Measurements from ENCODE around the gene SKIL.

The SKIL gene

DNA sequence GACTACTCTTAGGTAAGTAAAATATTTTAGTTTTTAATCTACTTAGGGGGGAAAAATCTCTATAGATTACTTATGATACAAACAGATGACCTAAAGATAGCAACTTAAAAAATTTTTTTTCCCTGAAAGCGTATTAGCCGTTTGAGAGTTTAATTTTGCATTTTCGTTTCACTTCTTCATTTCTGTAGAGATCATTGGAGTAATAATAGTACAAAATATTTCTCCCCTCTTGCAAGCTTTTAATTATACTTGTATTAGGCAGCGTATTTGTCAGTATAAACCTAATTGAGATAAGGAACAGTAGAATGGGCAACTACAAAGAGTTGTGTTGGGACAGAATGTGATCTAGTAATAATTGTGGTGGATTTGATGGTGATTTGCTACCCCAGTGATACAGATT is 10.3 kb downstream of the SKIL start:
- in situ Hi-C loops (cut with MboI; ENCODE audit: low sequenced_read_pairs, unreplicated experiment) = no loop called here
- DNase-seq (ENCODE audit: low spot score) = no peak
- TF ChIP-seq, protein P1, sequence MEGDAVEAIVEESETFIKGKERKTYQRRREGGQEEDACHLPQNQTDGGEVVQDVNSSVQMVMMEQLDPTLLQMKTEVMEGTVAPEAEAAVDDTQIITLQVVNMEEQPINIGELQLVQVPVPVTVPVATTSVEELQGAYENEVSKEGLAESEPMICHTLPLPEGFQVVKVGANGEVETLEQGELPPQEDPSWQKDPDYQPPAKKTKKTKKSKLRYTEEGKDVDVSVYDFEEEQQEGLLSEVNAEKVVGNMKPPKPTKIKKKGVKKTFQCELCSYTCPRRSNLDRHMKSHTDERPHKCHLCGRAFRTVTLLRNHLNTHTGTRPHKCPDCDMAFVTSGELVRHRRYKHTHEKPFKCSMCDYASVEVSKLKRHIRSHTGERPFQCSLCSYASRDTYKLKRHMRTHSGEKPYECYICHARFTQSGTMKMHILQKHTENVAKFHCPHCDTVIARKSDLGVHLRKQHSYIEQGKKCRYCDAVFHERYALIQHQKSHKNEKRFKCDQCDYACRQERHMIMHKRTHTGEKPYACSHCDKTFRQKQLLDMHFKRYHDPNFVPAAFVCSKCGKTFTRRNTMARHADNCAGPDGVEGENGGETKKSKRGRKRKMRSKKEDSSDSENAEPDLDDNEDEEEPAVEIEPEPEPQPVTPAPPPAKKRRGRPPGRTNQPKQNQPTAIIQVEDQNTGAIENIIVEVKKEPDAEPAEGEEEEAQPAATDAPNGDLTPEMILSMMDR (IDR thresholded peaks at IDR 0.05; ENCODE audit: borderline replicate concordance, control extremely low read depth, extremely low read depth, insufficient read depth, missing control alignments) = no peak

GRCh38 chr3:170368921-170369320 is 11.4 kb downstream of the SKIL start:
- TF ChIP-seq, protein P1 (IDR thresholded peaks at IDR 0.05; ENCODE audit: borderline replicate concordance, control extremely low read depth, extremely low read depth, insufficient read depth, missing control alignments) = no peak
- no peak for DNase-seq (ENCODE audit: low spot score)
- in situ Hi-C loops (cut with MboI; ENCODE audit: low sequenced_read_pairs, unreplicated experiment) = no loop called here

DNA sequence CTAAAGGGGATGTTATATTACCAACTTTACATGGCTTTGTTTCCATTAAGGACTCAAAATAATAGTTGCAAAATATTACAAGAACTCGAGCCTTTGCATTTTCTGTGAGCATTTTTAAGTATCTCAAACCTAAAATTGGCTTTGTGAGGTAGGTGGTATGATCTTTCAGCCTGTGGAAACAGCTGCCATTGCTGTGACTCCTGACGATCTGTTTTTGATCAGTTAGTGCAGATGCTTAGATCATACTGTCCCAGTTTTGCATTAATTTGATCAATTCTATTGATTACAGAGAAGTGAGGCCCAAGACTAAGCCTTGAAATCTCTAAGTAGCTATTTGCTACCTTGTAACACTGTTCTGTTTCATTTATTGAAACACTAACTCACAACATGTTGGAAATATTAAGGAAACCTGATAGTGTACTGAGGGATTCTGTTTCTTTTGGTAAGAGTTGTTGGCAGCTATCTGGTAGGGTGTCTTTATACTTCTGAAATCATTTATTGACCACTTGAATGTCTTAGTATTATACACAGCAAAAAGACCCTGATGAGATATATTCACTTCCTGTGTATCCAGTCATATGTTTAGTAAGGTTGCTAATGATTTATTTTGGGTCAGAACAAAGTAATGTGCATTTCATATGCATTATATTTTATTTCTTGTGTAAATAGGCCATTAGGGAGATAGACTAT is 14.8 kb downstream of the SKIL start:
- TF ChIP-seq, protein P1 (IDR thresholded peaks at IDR 0.05; ENCODE audit: borderline replicate concordance, control extremely low read depth, extremely low read depth, insufficient read depth, missing control alignments) = no peak
- DNase-seq (ENCODE audit: low spot score) = no peak
- in situ Hi-C loops (cut with MboI; ENCODE audit: low sequenced_read_pairs, unreplicated experiment) = no loop called here

GRCh38 chr3:170383567-170383966 is 26.1 kb downstream of the SKIL start:
- in situ Hi-C loops (cut with MboI; ENCODE audit: low sequenced_read_pairs, unreplicated experiment) = no loop called here
- TF ChIP-seq, protein P1 (IDR thresholded peaks at IDR 0.05; ENCODE audit: borderline replicate concordance, control extremely low read depth, extremely low read depth, insufficient read depth, missing control alignments) = no peak
- DNase-seq (ENCODE audit: low spot score) = no peak

DNA sequence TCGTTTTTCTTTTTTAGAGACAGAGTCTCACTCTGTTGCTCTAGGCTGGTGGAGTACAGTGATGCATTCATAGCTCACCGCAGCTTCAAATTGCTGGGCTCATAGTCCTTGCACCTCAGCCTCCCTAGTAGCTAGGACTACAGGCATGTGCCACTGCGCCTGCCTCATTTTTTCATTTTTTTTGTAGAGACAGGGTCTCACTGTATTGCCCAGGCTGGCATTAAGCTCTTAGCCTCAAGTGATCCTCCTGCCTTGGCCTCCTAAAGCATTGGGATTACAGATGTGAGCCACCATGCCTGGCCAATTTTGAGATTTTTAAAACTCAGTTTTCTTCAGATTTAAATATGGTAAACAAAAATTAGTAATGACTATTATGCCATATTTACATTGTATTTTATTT is 29.0 kb downstream of the SKIL start:
- TF ChIP-seq, protein P1 (IDR thresholded peaks at IDR 0.05; ENCODE audit: borderline replicate concordance, control extremely low read depth, extremely low read depth, insufficient read depth, missing control alignments) = no peak
- no peak for DNase-seq (ENCODE audit: low spot score)
- in situ Hi-C loops (cut with MboI; ENCODE audit: low sequenced_read_pairs, unreplicated experiment) = no loop called here

GRCh38 chr3:170387950-170388349 is 30.4 kb downstream of the SKIL start:
- TF ChIP-seq, protein P1 (IDR thresholded peaks at IDR 0.05; ENCODE audit: borderline replicate concordance, control extremely low read depth, extremely low read depth, insufficient read depth, missing control alignments) = no peak
- in situ Hi-C loops (cut with MboI; ENCODE audit: low sequenced_read_pairs, unreplicated experiment) = no loop called here
- no peak for DNase-seq (ENCODE audit: low spot score)
